Brain microvascular endothelial cell (primary cell): ENCODE data around the gene CA7.
"Not testable (repeated sequence)": the region's sequence is repeated elsewhere in the genome, so short reads cannot be mapped to it uniquely, and the experiment has no call there.

Experiments
- DNase-seq: peaks from one replicate; pipeline ENCODE4 v3.0.0-alpha.2; 2020
- H3K27ac ChIP-seq: fragments of 250-450 bp; sonication (Bioruptor Pico); 2 replicates; pipeline ENCODE4 v1.5.1; 2020; ENCODE audit warnings: mild to moderate bottlenecking, moderate library complexity
- H3K27me3 ChIP-seq: fragments of 250-450 bp; sonication (Bioruptor Pico); replicated peaks from 2 replicates; pipeline ENCODE4 v1.5.1; 2020; ENCODE audit warnings: mild to moderate bottlenecking
- H3K36me3 ChIP-seq: fragments of 250-450 bp; sonication (Bioruptor Pico); replicated peaks from 2 replicates; pipeline ENCODE4 v1.5.1; 2020; ENCODE audit warnings: mild to moderate bottlenecking
- H3K4me3 ChIP-seq: 2 replicates; pipeline ENCODE4 v1.5.1; 2011; ENCODE audit warnings: low read depth, mild to moderate bottlenecking, control low read depth, low read length, moderate library complexity
- in situ Hi-C: cut with HindIII; loops from 2 replicates; pipeline ENCODE4 v1.10.0; 2017; ENCODE audit warnings: low sequenced_read_pairs, low pct_ligation_motif_present
- TF ChIP-seq, protein P1 (sequence below): IDR thresholded peaks from 2 replicates; pipeline ENCODE4 v1.5.1; 2011; ENCODE audit warnings: low read depth, mild to moderate bottlenecking, moderate library complexity, low read length, control low read depth, inconsistent platforms; ENCODE audit errors: missing control alignments

The CA7 gene

DNA sequence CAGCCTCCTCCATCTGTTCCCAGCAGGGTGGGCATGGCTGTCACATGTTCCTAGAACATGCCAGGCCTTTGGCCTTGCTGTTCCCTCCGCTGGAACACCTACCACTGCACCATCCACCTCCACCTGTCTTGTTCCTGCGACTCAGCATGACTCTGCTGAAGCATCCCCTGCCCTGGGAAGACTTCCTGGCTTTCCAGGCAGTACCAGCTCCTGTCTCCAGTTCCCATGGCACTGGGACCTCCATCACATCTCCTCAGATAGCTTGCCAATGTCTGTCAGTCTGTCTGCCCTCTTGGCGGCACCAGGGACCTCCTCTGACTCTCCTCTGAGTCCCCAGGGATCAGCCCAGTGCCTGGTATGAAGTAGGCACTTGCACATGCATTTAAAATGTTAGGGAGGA lies 51.8 kb downstream of the CA7 start:
- Histone ChIP-seq H3K36me3 (no peaks in the 10 kb centered on the region), H3K27me3 (no peaks in the 10 kb centered on the region), H3K4me3 (no peak overlapping the region), H3K27ac (no peak overlapping the region)
- no peak for DNase-seq
- TF ChIP-seq, protein P1, sequence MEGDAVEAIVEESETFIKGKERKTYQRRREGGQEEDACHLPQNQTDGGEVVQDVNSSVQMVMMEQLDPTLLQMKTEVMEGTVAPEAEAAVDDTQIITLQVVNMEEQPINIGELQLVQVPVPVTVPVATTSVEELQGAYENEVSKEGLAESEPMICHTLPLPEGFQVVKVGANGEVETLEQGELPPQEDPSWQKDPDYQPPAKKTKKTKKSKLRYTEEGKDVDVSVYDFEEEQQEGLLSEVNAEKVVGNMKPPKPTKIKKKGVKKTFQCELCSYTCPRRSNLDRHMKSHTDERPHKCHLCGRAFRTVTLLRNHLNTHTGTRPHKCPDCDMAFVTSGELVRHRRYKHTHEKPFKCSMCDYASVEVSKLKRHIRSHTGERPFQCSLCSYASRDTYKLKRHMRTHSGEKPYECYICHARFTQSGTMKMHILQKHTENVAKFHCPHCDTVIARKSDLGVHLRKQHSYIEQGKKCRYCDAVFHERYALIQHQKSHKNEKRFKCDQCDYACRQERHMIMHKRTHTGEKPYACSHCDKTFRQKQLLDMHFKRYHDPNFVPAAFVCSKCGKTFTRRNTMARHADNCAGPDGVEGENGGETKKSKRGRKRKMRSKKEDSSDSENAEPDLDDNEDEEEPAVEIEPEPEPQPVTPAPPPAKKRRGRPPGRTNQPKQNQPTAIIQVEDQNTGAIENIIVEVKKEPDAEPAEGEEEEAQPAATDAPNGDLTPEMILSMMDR = no peak
- in situ Hi-C loops = no loop called here

DNA sequence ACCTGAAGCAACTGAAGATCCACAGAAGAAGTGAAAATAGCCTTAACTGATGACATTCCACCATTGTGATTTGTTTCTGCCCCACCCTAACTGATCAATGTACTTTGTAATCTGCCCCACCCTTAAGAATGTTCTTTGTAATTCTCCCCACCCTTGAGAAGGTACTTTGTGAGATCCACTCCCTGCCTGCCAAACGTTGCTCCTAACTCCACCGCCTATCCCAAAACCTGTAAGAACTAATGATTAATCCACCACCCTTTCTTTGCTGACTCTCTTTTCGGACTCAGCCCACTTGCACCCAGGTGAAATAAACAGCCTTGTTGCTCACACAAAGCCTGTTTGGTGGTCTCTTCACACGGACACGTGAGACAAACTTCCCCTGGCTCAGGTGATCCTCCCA lies 52.5 kb downstream of the CA7 start:
- in situ Hi-C loops, DNase-seq, H3K27ac ChIP-seq, H3K36me3 ChIP-seq, H3K27me3 ChIP-seq, H3K4me3 ChIP-seq: not testable (repeated sequence)

DNA sequence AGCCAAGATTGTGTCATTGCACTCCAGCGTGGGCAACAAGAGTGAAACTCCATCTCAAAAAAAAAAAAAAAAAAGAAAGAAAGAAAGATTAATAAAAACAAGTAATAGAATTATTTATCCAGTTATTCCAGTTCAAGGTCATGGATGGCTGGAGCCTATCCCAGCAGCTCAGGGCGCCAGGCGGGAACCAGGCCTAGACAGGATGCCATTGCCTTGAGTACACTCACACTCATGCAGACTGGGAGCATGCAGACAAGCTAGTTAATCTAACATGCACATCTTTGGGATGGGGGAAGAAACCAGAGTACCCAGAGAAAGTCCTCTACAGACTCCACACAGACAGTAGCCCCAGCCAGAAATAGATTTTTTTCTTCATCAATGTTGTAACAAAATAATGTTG lies 54.0 kb downstream of the CA7 start:
- no peak overlapping the region for H3K4me3 ChIP-seq
- no peak overlapping the region for H3K27ac ChIP-seq
- TF ChIP-seq, protein P1 = no peak
- DNase-seq = peak; percentile 30
- H3K27me3 ChIP-seq = no peaks in the 10 kb centered on the region
- in situ Hi-C loops = no loop called here
- H3K36me3 ChIP-seq = no peaks in the 10 kb centered on the region

DNA sequence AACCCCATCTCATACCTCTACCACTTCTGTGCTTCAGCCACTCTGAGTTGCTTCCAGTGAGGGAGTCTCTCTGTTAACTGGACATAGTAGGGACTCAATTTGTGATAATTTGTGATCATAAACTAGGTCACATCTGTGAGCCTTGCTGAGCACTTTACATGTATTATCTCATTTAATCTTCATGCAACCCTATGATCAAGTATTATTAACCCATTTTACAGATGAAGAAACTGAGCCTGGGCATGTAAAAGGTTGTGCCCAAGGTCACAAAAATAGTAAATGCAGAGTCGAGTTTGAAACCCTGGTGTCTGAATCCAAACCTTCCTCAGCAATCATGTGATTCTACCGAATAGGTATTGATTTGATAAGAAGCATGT lies 54.7 kb downstream of the CA7 start:
- H3K4me3 ChIP-seq = no peak overlapping the region
- in situ Hi-C loops = no loop called here
- no peak for DNase-seq
- no peak overlapping the region for H3K27ac ChIP-seq
- TF ChIP-seq, protein P1 = no peak
- no peaks in the 10 kb centered on the region for H3K27me3 ChIP-seq
- H3K36me3 ChIP-seq = no peaks in the 10 kb centered on the region

DNA sequence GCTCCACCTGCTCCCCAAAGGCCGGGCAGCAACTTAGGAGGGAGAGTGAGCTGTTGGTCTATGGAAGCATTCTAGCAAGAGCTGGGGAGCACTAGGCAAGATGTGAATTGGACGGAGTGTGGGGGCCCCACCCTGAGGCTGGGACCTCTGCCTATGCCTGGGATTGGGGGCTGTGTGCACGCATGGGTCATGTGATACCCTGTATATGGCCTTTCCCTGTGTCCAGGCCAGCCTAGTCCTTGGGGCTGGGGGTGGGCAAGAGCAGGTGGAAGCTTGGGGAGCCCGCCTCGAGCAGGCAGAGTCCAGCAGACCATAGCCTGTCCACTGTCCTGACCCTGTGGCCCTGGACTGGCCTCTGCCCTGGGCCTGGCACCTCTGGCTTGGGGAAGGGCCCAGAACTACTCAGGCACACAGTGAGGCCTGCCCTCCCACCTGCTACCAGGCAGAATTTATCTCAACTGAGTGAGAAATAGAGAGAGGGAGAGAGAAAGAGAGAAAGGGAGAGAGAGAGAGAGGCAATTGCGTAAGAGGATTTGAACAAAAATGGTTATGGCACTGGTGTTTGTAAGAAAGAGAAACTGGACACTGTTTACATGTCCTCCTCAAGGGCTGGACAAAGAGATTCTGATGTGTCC lies 55.2 kb downstream of the CA7 start:
- in situ Hi-C loops = no loop called here
- Histone ChIP-seq H3K27me3 (no peaks in the 10 kb centered on the region), H3K4me3 (no peak overlapping the region), H3K27ac (no peak overlapping the region), H3K36me3 (no peaks in the 10 kb centered on the region)
- TF ChIP-seq, protein P1 = no peak
- no peak for DNase-seq

DNA sequence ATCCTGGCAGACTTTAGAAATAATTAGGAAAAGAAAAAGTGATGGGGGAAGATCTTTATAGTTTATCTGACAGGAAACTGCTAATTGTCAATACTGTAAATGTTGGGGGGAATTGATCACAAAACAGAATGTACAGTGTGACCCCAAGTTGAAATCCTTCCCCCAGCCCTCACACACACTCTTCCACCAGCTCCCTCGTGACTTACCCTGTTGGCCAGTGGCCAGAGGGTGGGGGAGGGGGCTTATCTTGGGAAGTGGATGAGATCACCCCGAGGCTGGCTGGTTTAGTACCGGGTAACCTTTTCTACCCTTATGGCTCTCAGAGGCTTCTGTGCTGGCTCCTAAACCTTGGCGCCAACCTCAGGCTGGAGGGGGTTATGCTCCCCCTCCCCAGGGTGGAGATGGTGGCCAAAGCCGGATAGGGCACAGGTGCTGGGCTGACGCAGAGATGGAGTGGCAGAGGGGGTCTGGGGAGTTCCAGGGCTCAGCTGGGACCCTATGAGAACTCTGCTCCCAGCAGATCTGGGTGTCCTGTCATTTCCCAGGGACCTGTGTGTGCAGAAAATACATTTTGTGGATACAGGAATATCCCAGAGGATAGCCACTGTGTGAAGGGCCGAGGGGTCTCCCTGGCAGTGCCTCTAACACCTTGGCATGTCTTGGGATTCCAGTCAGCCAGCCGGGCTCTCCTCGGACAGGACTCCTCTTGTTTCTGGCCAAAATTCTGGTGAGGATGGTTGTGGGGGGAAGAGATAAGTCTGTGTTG lies 55.9 kb downstream of the CA7 start:
- no peaks in the 10 kb centered on the region for H3K27me3 ChIP-seq
- TF ChIP-seq, protein P1 = no peak
- in situ Hi-C loops = no loop called here
- no peak overlapping the region for H3K4me3 ChIP-seq
- DNase-seq = peak; percentile 75
- H3K36me3 ChIP-seq = no peaks in the 10 kb centered on the region
- no peak overlapping the region for H3K27ac ChIP-seq
